SU-DHL-6 (cell line): Measurements from ENCODE around the gene ZFHX3.

Experiments
- H2AFZ ChIP-seq: fragments of 200-600 bp; sonication (generic); 2 replicates; pipeline ENCODE4 v1.6.1; 2014; ENCODE audit warnings: low read depth, mild to moderate bottlenecking, moderate library complexity, mixed read lengths, antibody characterized with exemption, low read length; ENCODE audit not compliant: severe bottlenecking
- H3F3A ChIP-seq: fragments of 200-600 bp; shearing (Covaris generic); 2 replicates; pipeline ENCODE4 v1.6.0; 2016; ENCODE audit warnings: antibody characterized with exemption, mild to moderate bottlenecking; ENCODE audit not compliant: insufficient read depth
- H3K27ac ChIP-seq: fragments of 200-600 bp; sonication (generic); 2 replicates; pipeline ENCODE4 v1.5.1; 2016; ENCODE audit warnings: low read depth, mild to moderate bottlenecking, low read length, moderate library complexity, mixed read lengths
- H3K27me3 ChIP-seq: fragments of 200-600 bp; sonication (generic), shearing (Covaris generic); 2 replicates; pipeline ENCODE4 v1.6.0; 2014; ENCODE audit warnings: mild to moderate bottlenecking, low read length
- H3K36me3 ChIP-seq: fragments of 200-600 bp; sonication (generic); 2 replicates; pipeline ENCODE4 v1.6.1; 2014; ENCODE audit warnings: mild to moderate bottlenecking, low read length, mixed read lengths
- H3K4me2 ChIP-seq: fragments of 300-600, 200-600 bp; shearing (Covaris generic), sonication (generic); 2 replicates; pipeline ENCODE4 v1.6.0; 2014; ENCODE audit warnings: low read length, low read depth, mild to moderate bottlenecking; ENCODE audit not compliant: poor library complexity, severe bottlenecking
- H3K4me3 ChIP-seq: fragments of 200-600 bp; sonication (generic); 2 replicates; pipeline ENCODE4 v1.5.1; 2014; ENCODE audit warnings: antibody characterized with exemption, low read length, mild to moderate bottlenecking, mixed read lengths; ENCODE audit not compliant: insufficient read depth, poor library complexity, severe bottlenecking
- H3K79me2 ChIP-seq: fragments of 200-600 bp; sonication (generic); 2 replicates; pipeline ENCODE4 v1.6.1; 2014; ENCODE audit warnings: mild to moderate bottlenecking, low read length, moderate library complexity; ENCODE audit not compliant: insufficient read depth
- H3K9ac ChIP-seq: fragments of 200-600 bp; sonication (generic); 2 replicates; pipeline ENCODE4 v1.7.0; 2014; ENCODE audit warnings: mild to moderate bottlenecking, low read length
- H3K9me2 ChIP-seq: fragments of 200-600 bp; sonication (generic); replicated peaks from 2 replicates; pipeline ENCODE4 v1.6.1; 2014; ENCODE audit warnings: low read length; ENCODE audit not compliant: insufficient read depth
- H3K9me3 ChIP-seq: fragments of 200-600 bp; sonication (generic); 2 replicates; pipeline ENCODE4 v1.6.1; 2014; ENCODE audit warnings: low read length, mixed read lengths; ENCODE audit not compliant: insufficient read depth
- H4K20me1 ChIP-seq: fragments of 200-600 bp; sonication (generic); 2 replicates; pipeline ENCODE4 v1.6.1; 2014; ENCODE audit warnings: low read depth, mild to moderate bottlenecking, antibody characterized with exemption, low read length, moderate library complexity, mixed read lengths
- EZH2phosphoT487 ChIP-seq: fragments of 200-600 bp; sonication (generic), shearing (Covaris generic); conservative IDR thresholded peaks from 2 replicates; pipeline ENCODE4 v1.6.1; 2018; ENCODE audit warnings: mild to moderate bottlenecking, antibody characterized with exemption, low read length, moderate library complexity, mixed read lengths
- TF ChIP-seq, protein P1 (sequence below): fragments of 200-600 bp; sonication (generic); IDR thresholded peaks from one replicate; pipeline ENCODE4 v1.5.1; 2017; ENCODE audit warnings: antibody characterized with exemption, mild to moderate bottlenecking, low read length, moderate library complexity; ENCODE audit not compliant: insufficient read depth, poor library complexity, severe bottlenecking

Gene ZFHX3

DNA sequence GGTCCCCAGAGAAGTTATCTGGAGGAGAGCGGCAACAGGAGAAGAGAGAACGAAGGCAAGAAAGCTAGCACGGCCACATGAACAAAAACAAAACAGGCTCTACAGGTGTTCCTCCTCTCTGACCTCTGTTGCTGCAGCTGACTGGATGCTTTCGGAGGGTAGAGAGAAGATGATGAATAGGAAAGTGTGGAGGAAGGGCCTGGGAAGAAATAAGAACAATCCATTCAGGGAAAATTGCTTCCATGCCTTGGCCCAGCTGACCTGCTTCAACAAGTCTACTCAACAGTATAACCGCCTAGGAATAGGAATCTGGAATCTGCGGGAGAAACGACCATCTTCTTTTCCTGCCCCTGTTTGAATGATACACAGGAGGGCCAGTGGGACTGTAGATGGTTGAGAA lies 258.5 kb downstream of the ZFHX3 start:
- H2AFZ ChIP-seq, result no peak overlapping the region
- no peaks in the 10 kb centered on the region for H3K79me2 ChIP-seq
- H3K9ac ChIP-seq, result no peak overlapping the region
- H3F3A ChIP-seq, result no peaks in the 10 kb centered on the region
- H3K27ac ChIP-seq, result no peak overlapping the region
- H3K9me2 ChIP-seq, result no peaks in the 10 kb centered on the region
- TF ChIP-seq, protein P1, sequence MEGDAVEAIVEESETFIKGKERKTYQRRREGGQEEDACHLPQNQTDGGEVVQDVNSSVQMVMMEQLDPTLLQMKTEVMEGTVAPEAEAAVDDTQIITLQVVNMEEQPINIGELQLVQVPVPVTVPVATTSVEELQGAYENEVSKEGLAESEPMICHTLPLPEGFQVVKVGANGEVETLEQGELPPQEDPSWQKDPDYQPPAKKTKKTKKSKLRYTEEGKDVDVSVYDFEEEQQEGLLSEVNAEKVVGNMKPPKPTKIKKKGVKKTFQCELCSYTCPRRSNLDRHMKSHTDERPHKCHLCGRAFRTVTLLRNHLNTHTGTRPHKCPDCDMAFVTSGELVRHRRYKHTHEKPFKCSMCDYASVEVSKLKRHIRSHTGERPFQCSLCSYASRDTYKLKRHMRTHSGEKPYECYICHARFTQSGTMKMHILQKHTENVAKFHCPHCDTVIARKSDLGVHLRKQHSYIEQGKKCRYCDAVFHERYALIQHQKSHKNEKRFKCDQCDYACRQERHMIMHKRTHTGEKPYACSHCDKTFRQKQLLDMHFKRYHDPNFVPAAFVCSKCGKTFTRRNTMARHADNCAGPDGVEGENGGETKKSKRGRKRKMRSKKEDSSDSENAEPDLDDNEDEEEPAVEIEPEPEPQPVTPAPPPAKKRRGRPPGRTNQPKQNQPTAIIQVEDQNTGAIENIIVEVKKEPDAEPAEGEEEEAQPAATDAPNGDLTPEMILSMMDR, result no peak
- no peak for TF ChIP-seq EZH2phosphoT487
- no peak overlapping the region for H3K4me2 ChIP-seq
- H3K4me3 ChIP-seq, result no peak overlapping the region
- H3K27me3 ChIP-seq, result no peaks in the 10 kb centered on the region
- no peaks in the 10 kb centered on the region for H3K36me3 ChIP-seq
- no peaks in the 10 kb centered on the region for H4K20me1 ChIP-seq
- no peaks in the 10 kb centered on the region for H3K9me3 ChIP-seq

- Histone ChIP-seq H3K9me3 (no peaks in the 10 kb centered on the region), H3K27ac (no peak overlapping the region), H3K9ac (no peak overlapping the region), H3K27me3 (no peaks in the 10 kb centered on the region), H3K36me3 (no peaks in the 10 kb centered on the region), H3K9me2 (no peaks in the 10 kb centered on the region), H2AFZ (no peak overlapping the region), H4K20me1 (no peaks in the 10 kb centered on the region), H3K79me2 (no peaks in the 10 kb centered on the region), H3K4me2 (no peak overlapping the region), H3F3A (no peaks in the 10 kb centered on the region), H3K4me3 (no peak overlapping the region)
- TF ChIP-seq, protein P1, result no peak
- TF ChIP-seq EZH2phosphoT487, result no peak
Measured at GRCh38 chr16:72788269-72788809, 259.6 kb downstream of the ZFHX3 start.

DNA sequence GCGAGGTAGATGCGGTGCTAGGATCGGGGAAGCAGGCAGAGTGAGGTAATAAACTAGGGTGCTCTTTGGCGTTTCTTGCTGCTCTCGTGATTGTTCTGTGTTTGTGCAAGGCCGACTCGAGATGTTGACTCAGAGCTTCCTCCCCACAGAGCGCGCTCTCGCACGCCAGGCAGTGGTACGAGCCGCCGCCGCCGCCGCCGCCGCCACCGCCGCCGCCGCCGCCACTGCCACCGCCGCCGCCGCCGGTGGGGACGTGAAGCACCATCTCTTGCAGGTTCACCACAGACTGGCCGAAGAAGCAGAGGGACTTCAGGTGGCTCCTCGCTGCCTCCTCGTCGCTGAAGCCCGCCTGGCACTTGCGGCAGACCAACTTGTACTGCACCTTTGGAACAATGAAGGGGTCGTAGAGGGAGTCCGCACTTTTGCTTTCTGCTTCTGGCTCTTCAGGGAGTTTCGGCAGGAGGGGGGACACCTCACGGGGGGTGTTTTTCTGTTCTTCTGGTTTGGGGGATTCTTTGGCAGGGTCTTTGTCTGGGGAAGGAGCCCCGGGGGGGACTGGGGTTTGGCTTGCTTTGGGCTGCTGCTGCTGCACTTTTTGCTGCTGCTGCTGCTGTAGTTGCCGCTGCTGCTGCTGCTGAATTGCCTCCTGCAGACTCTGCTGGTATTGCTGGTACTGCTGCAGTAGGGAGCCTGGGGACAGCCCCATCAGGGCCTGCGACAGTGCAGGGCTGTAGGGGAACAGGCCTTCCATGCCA lies 260.2 kb downstream of the ZFHX3 start:
- Histone ChIP-seq H3K36me3 (no peaks in the 10 kb centered on the region), H3K27me3 (no peaks in the 10 kb centered on the region), H3K4me2 (peak overlapping the region; percentile 33), H3K4me3 (peak overlapping the region; percentile 29), H3K79me2 (no peaks in the 10 kb centered on the region), H3K9ac (no peak overlapping the region), H3K9me2 (no peaks in the 10 kb centered on the region), H3K27ac (no peak overlapping the region), H3K9me3 (no peaks in the 10 kb centered on the region), H3F3A (no peaks in the 10 kb centered on the region), H2AFZ (peak overlapping the region; percentile 64), H4K20me1 (no peaks in the 10 kb centered on the region)
- no peak for TF ChIP-seq EZH2phosphoT487
- TF ChIP-seq, protein P1, result no peak
